Hepatocyte (in vitro differentiated cells): ENCODE measurements around the gene SHF. TPM values are rescaled to one million over a fixed set of nuclear protein-coding genes. Genes with fewer than 3 reads are reported as not detected.
A peak's percentile ranks its signal among the peaks of the same experiment; 100 is the strongest.

Source experiments
- DNase-seq: peaks from one replicate; pipeline ENCODE4 v3.0.0-alpha.2; 2016; ENCODE audit warnings: low spot score
- H2AFZ ChIP-seq: fragments of 200-600 bp; sonication (generic); 2 replicates; pipeline ENCODE4 v1.6.0; 2016; ENCODE audit warnings: antibody characterized with exemption, mild to moderate bottlenecking
- H3K27ac ChIP-seq: fragments of 200-600 bp; sonication (generic); 2 replicates; pipeline ENCODE4 v1.5.1; 2016; ENCODE audit warnings: mild to moderate bottlenecking
- H3K27me3 ChIP-seq: fragments of 200-600 bp; sonication (generic); 2 replicates; pipeline ENCODE4 v1.6.1; 2016
- H3K36me3 ChIP-seq: fragments of 200-600 bp; sonication (generic); replicated peaks from 2 replicates; pipeline ENCODE4 v1.5.1; 2016; ENCODE audit warnings: low read depth; ENCODE audit not compliant: insufficient read depth
- H3K4me1 ChIP-seq: fragments of 200-600 bp; sonication (generic); 2 replicates; pipeline ENCODE4 v1.5.1; 2016; ENCODE audit warnings: mild to moderate bottlenecking, moderate library complexity; ENCODE audit not compliant: insufficient read depth
- H3K4me2 ChIP-seq: fragments of 200-600 bp; sonication (generic); 2 replicates; pipeline ENCODE4 v1.6.0; 2016
- H3K4me3 ChIP-seq: fragments of 200-600 bp; sonication (generic); 2 replicates; pipeline ENCODE4 v1.5.1; 2016; ENCODE audit warnings: mild to moderate bottlenecking
- H3K79me2 ChIP-seq: fragments of 200-600 bp; sonication (generic); 2 replicates; pipeline ENCODE4 v1.6.0; 2017; ENCODE audit warnings: mild to moderate bottlenecking
- H3K9me2 ChIP-seq: fragments of 200-600 bp; sonication (generic); replicated peaks from 2 replicates; pipeline ENCODE4 v1.6.0; 2017; ENCODE audit warnings: mild to moderate bottlenecking; ENCODE audit not compliant: insufficient read depth
- H3K9me3 ChIP-seq: fragments of 200-600 bp; sonication (generic); 2 replicates; pipeline ENCODE4 v1.5.1; 2016; ENCODE audit warnings: low read depth, mild to moderate bottlenecking
- H4K20me1 ChIP-seq: fragments of 200-600 bp; sonication (generic); 2 replicates; pipeline ENCODE4 v1.6.0; 2016; ENCODE audit warnings: mild to moderate bottlenecking; ENCODE audit not compliant: insufficient read depth, poor library complexity, severe bottlenecking
- CTCF ChIP-seq: fragments of 200-600 bp; sonication (generic); IDR thresholded peaks from 2 replicates; pipeline ENCODE4 v1.5.1; 2016; ENCODE audit warnings: antibody characterized with exemption, mild to moderate bottlenecking; ENCODE audit not compliant: poor library complexity
- EZH2 ChIP-seq: fragments of 200-600 bp; sonication (generic); IDR thresholded peaks from 2 replicates; pipeline ENCODE4 v1.6.1; 2016; ENCODE audit warnings: antibody characterized with exemption, mild to moderate bottlenecking, borderline replicate concordance
- EZH2phosphoT487 ChIP-seq: fragments of 200-600 bp; sonication (generic); IDR thresholded peaks from one replicate; pipeline ENCODE4 v1.6.1; 2018; ENCODE audit warnings: antibody characterized with exemption, mild to moderate bottlenecking, low read depth, moderate library complexity; ENCODE audit not compliant: unreplicated experiment, severe bottlenecking
- WGBS: methylation state at CpG from one replicate; pipeline ENCODE4 v1.1.6; 2016; ENCODE audit warnings: low lambda C conversion rate; ENCODE audit errors: missing lambda C conversion rate; 5-methylcytosine and 5-hydroxymethylcytosine counted together
- polyA plus RNA-seq: library from polyadenylated mRNA; unstranded; fragments of >200 nt; fragmentation: Nextera tagmentation; extraction: Ambion mirVana; gene quantifications from 2 replicates; pipeline ENCODE4 v1.2.1, GENCODE V29; 2016
- total RNA-seq: library from RNA; depleted of rRNA; stranded (reverse); fragments of >200 nt; gene quantifications from 2 replicates; pipeline ENCODE4 v1.2.3, GENCODE V29; 2014

Gene SHF
- total and polyA plus RNA-seq, 2 experiments from 2014 or later = 13.3 to 15.0 TPM

- DNase-seq = peak; percentile 85
- peak overlapping the region; percentile 92 for H2AFZ ChIP-seq
- H3K4me2 ChIP-seq = peak overlapping the region; percentile 84
- 5% methylated on average over 34 of the region's 34 CpGs for WGBS
- H3K27me3 ChIP-seq = no peaks in the 10 kb centered on the region
- peak overlapping the region; percentile 66 for H3K4me3 ChIP-seq
- no peaks in the 10 kb centered on the region for H3K36me3 ChIP-seq
- TF ChIP-seq EZH2phosphoT487 (no peak), EZH2 (no peak), CTCF (no peak)
- no peaks in the 10 kb centered on the region for H3K9me3 ChIP-seq
- H3K27ac ChIP-seq = peak overlapping the region; percentile 99
- H3K4me1 ChIP-seq = peaks cover 4% of the 10 kb centered on the region
- H4K20me1 ChIP-seq = no peaks in the 10 kb centered on the region
- H3K9me2 ChIP-seq = no peaks in the 10 kb centered on the region
- H3K79me2 ChIP-seq = no peaks in the 10 kb centered on the region
Observed at GRCh38 chr15:45200799-45201556, 13.2 kb upstream of the SHF start.

DNA sequence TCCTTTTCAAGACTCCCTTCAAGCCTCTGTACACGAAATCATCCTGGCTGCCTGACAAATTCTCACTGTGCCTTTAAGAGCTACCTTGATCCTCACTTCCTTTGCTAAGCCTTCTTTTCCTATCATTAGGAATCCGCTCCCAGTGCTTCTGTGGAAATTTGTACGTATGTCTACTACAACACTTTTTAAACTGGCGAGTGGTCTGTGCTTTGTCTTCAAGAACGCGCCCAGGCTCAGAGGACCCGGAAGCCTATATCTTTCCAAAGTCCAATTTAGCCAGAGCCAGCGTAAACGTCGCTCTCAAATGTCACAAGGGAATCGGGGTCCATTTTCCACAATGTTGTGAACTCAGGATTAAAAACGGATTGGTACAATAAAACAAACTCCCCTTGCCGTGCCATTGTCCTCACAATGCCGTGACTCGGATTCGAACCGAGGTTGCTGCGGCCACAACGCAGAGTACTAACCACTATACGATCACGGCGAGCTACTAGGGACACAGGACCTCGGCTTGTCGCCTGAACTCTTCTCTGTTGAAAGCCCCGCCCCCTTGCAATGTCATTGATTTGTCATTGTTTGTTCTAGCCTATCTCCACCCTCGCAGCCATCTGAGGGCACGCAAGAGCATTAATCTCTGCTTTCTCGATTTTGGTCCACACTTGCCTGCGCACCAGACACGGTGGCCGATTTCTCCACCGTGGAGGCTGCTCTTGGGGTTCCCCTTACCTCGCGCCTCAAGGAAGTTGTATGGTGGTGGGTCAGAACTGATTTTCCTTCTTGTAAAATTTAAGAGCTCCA, 12.4 kb upstream of the SHF start:
- H3K36me3 ChIP-seq = no peaks in the 10 kb centered on the region
- H3K4me1 ChIP-seq = peaks cover 4% of the 10 kb centered on the region
- no peak for TF ChIP-seq EZH2phosphoT487
- TF ChIP-seq CTCF = no peak
- no peak for TF ChIP-seq EZH2
- no peaks in the 10 kb centered on the region for H3K9me2 ChIP-seq
- H3K79me2 ChIP-seq = no peaks in the 10 kb centered on the region
- H3K4me3 ChIP-seq = peak overlapping the region; percentile 66
- no peaks in the 10 kb centered on the region for H4K20me1 ChIP-seq
- H3K9me3 ChIP-seq = no peaks in the 10 kb centered on the region
- peak; percentile 95 for DNase-seq
- H3K27me3 ChIP-seq = no peaks in the 10 kb centered on the region
- peak overlapping the region; percentile 92 for H2AFZ ChIP-seq
- H3K4me2 ChIP-seq = peak overlapping the region; percentile 84
- H3K27ac ChIP-seq = peak overlapping the region; percentile 99
- WGBS = under 1% methylated on average over 34 of the region's 34 CpGs

GRCh38 chr15:45199136-45199810, 11.5 kb upstream of the SHF start:
- WGBS = 2% methylated on average over 25 of the region's 25 CpGs
- no peaks in the 10 kb centered on the region for H3K79me2 ChIP-seq
- no peaks in the 10 kb centered on the region for H3K27me3 ChIP-seq
- peaks cover 4% of the 10 kb centered on the region for H3K4me1 ChIP-seq
- H2AFZ ChIP-seq = peak overlapping the region; percentile 64
- TF ChIP-seq EZH2phosphoT487 (no peak), CTCF (no peak), EZH2 (no peak)
- H3K27ac ChIP-seq = peak overlapping the region; percentile 99
- no peaks in the 10 kb centered on the region for H3K9me3 ChIP-seq
- no peak for DNase-seq
- H3K4me2 ChIP-seq = peak overlapping the region; percentile 84
- no peaks in the 10 kb centered on the region for H3K36me3 ChIP-seq
- H4K20me1 ChIP-seq = no peaks in the 10 kb centered on the region
- no peaks in the 10 kb centered on the region for H3K9me2 ChIP-seq
- peak overlapping the region; percentile 48 for H3K4me3 ChIP-seq
